Ascending aorta (tissue), 2 donors: Measurements from ENCODE around the gene MS4A15. TPM values are rescaled to one million over a fixed set of nuclear protein-coding genes. Genes with fewer than 3 reads are reported as not detected.
"Not testable (repeated sequence)": the region's sequence is repeated elsewhere in the genome, so short reads cannot be mapped to it uniquely, and the experiment has no call there.

Source experiments
- DNase-seq, 2 donors: peaks; one replicate each; pipeline ENCODE4 v3.0.0-alpha.2; 2019; ENCODE audit warnings: low spot score in 2 of 2
- H3K27ac ChIP-seq, 2 donors: fragments of 200-600 bp; sonication (generic); one replicate each; pipeline ENCODE4 v1.5.1; 2016 to 2017; ENCODE audit warnings: mild to moderate bottlenecking in 1 of 2
- H3K27me3 ChIP-seq: fragments of 200-600 bp; sonication (generic); one replicate; pipeline ENCODE4 v1.5.1; 2017
- H3K36me3 ChIP-seq, 2 donors: fragments of 200-600 bp; sonication (generic); one replicate each; pipeline ENCODE4 v1.5.1; 2016
- H3K4me1 ChIP-seq, 2 donors: fragments of 200-600 bp; sonication (generic); one replicate each; pipeline ENCODE4 v1.5.1; 2016 to 2017; ENCODE audit warnings: mild to moderate bottlenecking in 1 of 2
- H3K4me3 ChIP-seq, 2 donors: fragments of 200-600 bp; sonication (generic); one replicate each; pipeline ENCODE4 v1.5.1; 2016 to 2017; ENCODE audit warnings: mild to moderate bottlenecking in 1 of 2
- H3K9me3 ChIP-seq, 2 donors: fragments of 200-600 bp; sonication (generic); one replicate each; pipeline ENCODE4 v1.5.1; 2016
- intact Hi-C: fragments of 100-400 bp; cut with DNase I; formaldehyde crosslinking; loops from one replicate; pipeline ENCODE4 v1.15.1; 2023
- total RNA-seq: library from RNA; depleted of rRNA; stranded (reverse); fragments of >200 nt; gene quantifications from one replicate; pipeline ENCODE4 v1.1.0, GENCODE V29; 2016
- TF ChIP-seq, protein P1 (sequence below), 3 experiments: fragments of 200-600 bp in 2 of 3; fragments of 450-650 bp in 1 of 3; sonication (generic) in 2 of 3; IDR thresholded peaks; one replicate each; pipeline ENCODE4 v1.5.1; 2016 to 2019; ENCODE audit warnings: antibody characterized with exemption in 3 of 3, mild to moderate bottlenecking in 1 of 3, moderate library complexity in 1 of 3

The MS4A15 gene
- total RNA-seq, 1 donor from 2014 or later, result not detected

DNA sequence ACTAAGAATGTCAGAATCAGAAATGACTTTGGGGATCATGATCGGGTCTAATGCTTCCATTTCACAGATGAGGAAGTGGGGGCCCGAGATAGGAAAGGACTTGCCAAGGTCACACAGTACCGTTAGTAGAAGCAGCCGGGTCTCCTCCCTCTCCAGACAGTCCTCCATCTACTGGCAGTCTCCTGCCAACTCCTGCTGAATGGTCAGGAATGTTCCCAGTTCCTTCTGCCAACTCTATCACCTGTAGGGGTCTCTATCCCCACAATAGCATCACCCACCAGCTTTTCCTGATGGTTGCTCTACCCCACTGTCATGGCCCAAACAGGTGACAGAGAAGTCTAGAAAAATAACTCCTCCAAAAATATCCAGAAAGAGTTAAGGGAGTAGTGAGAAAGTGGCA is 61.4 kb downstream of the MS4A15 start:
- no peak for DNase-seq
- intact Hi-C loops, result no loop called here
- Histone ChIP-seq H3K36me3 (no peaks in the 10 kb centered on the region), H3K4me1 (no peaks in the 10 kb centered on the region), H3K27me3 (no peaks in the 10 kb centered on the region), H3K27ac (no peak overlapping the region), H3K9me3 (peaks cover 10 to 11% of the 10 kb centered on the region in 2 donors), H3K4me3 (no peak overlapping the region)
- TF ChIP-seq, protein P1, sequence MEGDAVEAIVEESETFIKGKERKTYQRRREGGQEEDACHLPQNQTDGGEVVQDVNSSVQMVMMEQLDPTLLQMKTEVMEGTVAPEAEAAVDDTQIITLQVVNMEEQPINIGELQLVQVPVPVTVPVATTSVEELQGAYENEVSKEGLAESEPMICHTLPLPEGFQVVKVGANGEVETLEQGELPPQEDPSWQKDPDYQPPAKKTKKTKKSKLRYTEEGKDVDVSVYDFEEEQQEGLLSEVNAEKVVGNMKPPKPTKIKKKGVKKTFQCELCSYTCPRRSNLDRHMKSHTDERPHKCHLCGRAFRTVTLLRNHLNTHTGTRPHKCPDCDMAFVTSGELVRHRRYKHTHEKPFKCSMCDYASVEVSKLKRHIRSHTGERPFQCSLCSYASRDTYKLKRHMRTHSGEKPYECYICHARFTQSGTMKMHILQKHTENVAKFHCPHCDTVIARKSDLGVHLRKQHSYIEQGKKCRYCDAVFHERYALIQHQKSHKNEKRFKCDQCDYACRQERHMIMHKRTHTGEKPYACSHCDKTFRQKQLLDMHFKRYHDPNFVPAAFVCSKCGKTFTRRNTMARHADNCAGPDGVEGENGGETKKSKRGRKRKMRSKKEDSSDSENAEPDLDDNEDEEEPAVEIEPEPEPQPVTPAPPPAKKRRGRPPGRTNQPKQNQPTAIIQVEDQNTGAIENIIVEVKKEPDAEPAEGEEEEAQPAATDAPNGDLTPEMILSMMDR (IDR thresholded peaks at IDR 0.05), result no peak

DNA sequence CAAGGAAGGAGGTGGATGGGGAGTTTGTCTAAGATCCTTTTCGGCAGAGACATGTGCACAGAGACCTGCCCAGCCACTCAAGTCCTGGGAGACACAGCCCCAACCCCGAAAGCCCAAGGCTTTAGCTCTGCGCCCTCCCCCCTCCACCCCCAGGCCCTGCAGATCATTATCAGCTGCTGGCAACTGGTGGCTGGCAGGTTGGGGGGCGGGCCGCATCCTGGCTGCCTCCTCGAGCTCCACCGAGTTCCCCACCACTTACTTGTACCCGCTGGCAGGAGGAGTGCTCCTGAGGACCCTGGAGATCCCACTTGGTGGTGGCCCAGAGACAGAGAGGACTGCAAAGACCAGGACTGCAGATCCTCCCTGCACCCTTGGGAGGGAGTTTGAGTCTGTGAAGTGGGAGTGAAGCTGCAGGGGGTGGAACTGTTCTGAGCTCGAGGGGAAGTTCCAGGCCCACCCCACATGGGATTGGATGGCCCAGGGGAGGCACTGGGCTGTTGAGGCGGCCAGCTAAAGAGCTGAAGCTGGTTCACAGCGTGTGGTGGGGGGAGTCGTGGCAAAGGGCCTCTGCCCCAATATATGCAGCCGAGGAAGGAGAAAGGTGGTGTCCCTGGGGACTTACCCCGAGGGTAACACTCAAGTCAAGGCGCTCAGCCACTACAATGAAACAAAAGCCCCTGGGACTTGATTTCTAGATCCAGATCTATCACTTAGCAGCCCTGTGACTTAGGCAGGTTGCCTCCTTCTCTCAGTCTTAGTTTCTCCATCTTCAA is 65.3 kb downstream of the MS4A15 start:
- Histone ChIP-seq H3K9me3 (peaks cover 3 to 4% of the 10 kb centered on the region in 2 donors), H3K4me3 (no peak overlapping the region), H3K27ac (no peak overlapping the region), H3K4me1 (no peaks in the 10 kb centered on the region), H3K27me3 (no peaks in the 10 kb centered on the region), H3K36me3 (no peaks in the 10 kb centered on the region)
- intact Hi-C loops, result no loop called here
- TF ChIP-seq, protein P1 (IDR thresholded peaks at IDR 0.05), result no peak
- DNase-seq, result no peak

DNA sequence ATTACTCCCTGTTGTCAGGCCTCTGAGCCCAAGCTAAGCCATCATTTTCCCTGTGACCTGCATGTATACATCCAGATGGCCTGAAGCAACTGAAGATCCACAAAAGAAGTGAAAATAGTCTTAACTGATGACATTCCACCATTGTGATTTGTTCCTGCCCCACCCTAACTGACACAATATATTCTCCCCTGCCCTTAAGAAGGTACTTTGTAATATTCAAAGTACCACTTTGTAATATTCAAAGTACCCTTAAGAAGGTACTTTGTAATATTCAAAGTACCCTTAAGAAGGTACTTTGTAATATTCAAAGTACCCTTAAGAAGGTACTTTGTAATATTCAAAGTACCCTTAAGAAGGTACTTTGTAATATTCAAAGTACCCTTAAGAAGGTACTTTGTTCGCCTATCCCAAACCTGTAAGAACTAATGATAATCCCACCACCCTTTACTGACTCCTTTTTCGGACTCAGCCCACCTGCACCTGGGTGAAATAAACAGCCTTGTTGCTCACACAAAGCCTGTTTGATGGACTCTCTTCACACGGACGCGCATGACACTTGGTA is 67.2 kb downstream of the MS4A15 start:
- H3K36me3 ChIP-seq, H3K27me3 ChIP-seq, intact Hi-C loops, H3K9me3 ChIP-seq, H3K4me1 ChIP-seq, H3K27ac ChIP-seq, H3K4me3 ChIP-seq, DNase-seq: not testable (repeated sequence)

DNA sequence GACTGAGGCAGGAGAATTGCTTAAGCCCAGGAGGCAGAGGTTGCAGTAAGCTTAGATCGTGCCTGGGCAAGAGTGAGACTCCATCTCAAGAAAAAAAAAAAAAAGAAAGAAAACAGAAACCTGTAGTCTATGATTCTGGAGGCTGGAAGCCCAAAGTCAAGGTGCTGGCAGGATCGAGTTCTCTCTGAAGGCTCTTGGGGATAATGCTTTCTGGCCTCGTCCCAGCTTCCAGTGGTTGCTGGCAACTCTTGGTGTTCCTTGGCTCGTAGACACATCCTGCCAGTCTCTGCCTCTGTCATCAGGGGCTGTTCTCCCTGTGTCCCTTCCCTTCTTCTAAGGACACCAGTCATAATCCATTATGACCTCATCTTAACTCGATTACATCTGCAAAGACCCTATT is 68.5 kb downstream of the MS4A15 start:
- H3K9me3 ChIP-seq, result no peaks in the 10 kb centered on the region
- intact Hi-C loops, result no loop called here
- no peaks in the 10 kb centered on the region for H3K4me1 ChIP-seq
- TF ChIP-seq, protein P1 (IDR thresholded peaks at IDR 0.05), result no peak
- DNase-seq, result no peak
- H3K36me3 ChIP-seq, result no peaks in the 10 kb centered on the region
- H3K27me3 ChIP-seq, result no peaks in the 10 kb centered on the region
- H3K27ac ChIP-seq, result no peak overlapping the region
- H3K4me3 ChIP-seq, result no peak overlapping the region

DNA sequence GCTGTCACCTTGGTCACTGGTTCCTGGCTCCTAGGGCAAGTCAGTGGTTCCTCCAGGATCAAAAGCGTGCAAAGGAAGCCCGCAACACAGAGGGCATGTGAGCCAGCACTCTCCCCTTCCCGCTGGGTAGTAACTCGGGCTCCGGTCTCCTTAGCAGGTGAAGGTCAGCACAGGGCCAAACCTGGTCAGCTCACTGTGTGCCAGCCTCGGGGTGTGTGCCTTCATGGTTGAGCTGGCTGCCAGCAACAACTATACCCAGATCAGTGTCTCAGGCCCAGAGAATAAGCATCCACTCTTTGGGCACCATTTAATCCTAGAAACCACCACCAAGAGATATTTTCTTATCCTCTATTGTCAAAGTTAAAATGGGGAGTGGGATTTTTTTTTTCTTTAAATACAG is 69.1 kb downstream of the MS4A15 start:
- Histone ChIP-seq H3K36me3 (no peaks in the 10 kb centered on the region), H3K4me1 (no peaks in the 10 kb centered on the region), H3K27ac (no peak overlapping the region), H3K9me3 (no peaks in the 10 kb centered on the region), H3K27me3 (no peaks in the 10 kb centered on the region), H3K4me3 (no peak overlapping the region)
- no peak for DNase-seq
- TF ChIP-seq, protein P1 (IDR thresholded peaks at IDR 0.05), result no peak
- intact Hi-C loops, result no loop called here

Other genes with a start within 250 kb of the MS4A15 start
- not detected for gene MS4A13, start 241.5 kb upstream of the MS4A15 start, total RNA-seq
- not detected for gene MS4A8, start 57.3 kb upstream of the MS4A15 start, total RNA-seq
- not detected for gene MS4A18, start 32.1 kb upstream of the MS4A15 start, total RNA-seq
- not detected for gene MS4A10, start 28.5 kb downstream of the MS4A15 start, total RNA-seq
- 16.0 TPM for gene CCDC86, start 85.2 kb downstream of the MS4A15 start, total RNA-seq
- not detected for gene PTGDR2, start 99.1 kb downstream of the MS4A15 start, total RNA-seq
- gene ZP1, start 110.7 kb downstream of the MS4A15 start, total RNA-seq, result not detected
- 61.6 TPM for gene PRPF19, start 149.7 kb downstream of the MS4A15 start, total RNA-seq
- gene TMEM109, start 157.3 kb downstream of the MS4A15 start, total RNA-seq, result 238 TPM
- gene TMEM132A, start 167.6 kb downstream of the MS4A15 start, total RNA-seq, result 18.9 TPM
- 27.1 TPM for gene SLC15A3, start 195.3 kb downstream of the MS4A15 start, total RNA-seq
- gene CD6, start 214.8 kb downstream of the MS4A15 start, total RNA-seq, result not detected